GM19023 (cell line): ENCODE results near the gene KCP.

Experiments used
- ATAC-seq: cut with Tn5 transposase; IDR thresholded peaks from one replicate; pipeline ENCODE4 v1.9.1; 2021; ENCODE audit warnings: mild to moderate bottlenecking, moderate library complexity; ENCODE audit not compliant: unreplicated experiment

Gene KCP

GRCh38 chr7:128939075-128939860 lies 28.8 kb upstream of the KCP start:
- ATAC-seq: peak; percentile 18

GRCh38 chr7:128938544-128939074 lies 28.1 kb upstream of the KCP start:
- ATAC-seq: peak; percentile 7

DNA sequence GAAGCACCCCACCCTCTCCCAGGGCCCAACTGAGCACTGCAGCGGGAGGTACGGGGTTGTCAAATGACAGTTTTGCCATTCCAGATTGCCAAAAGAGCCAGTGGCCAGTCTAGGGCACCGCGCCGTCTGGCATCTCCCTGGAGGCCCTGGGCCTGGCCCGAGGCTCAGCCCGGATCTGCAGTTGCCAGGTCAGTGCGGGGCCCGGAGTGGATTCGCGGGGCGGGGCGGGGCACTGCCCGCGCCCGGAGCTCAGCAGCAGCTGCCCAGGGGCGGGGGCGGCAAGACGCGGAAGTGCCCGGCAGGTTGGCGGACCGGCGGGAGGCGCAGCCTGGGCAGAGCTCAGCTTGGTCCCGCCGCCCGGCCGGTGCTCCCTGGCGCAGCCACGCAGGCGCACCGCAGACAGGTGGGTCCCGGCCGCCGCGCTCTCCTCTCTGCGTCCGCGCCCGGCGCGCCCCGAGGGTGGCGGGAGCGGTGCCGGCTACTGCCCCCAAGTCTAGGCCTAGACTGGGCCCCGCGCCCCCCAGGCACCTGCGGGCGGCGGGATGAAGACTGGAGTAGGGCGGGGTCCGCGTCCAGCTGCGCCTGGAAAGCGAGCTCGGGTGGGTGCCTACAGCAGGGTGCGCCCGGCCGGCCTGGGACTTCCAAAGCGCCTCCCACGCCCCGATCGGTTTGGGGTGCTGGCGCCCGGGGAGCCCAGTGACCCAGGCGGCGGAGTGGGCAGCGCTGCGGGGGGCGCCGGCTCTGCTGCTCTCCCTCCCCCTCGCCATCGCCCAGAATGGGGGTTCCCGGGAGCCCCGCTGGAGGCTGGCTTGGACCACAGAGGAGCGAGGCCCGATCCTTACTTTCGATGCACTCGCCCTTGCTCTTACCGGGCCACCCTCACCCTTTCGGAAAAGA lies 27.4 kb upstream of the KCP start, which contains the start of gene IRF5:
TSS of gene IRF5 (plus strand) at position 281 of the 897 bp plus-strand sequence. CDS start 4,155 bp downstream, outside the sequence.
- ATAC-seq: no peak

GRCh38 chr7:128937271-128937646 lies 26.8 kb upstream of the KCP start:
- ATAC-seq: no peak

DNA sequence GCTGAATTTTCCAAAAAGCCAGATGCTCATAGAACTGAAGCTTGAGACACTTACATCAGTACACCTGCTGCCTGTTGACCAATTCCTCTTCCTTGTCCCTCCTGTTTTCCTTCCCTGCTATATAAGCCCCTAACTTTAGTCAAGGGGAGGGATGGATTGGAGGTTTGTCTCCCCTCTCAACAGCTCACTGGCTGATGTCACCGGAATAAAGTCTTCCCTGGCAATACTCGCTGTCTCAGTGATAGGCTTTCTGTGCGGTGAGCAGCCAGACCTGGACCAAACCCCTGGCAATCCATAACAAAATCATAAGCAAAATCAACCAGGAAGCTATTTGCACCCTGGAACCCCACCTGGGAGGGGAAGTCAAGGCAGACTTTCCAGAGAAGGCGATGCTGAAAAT lies 26.3 kb upstream of the KCP start:
- ATAC-seq: no peak

DNA sequence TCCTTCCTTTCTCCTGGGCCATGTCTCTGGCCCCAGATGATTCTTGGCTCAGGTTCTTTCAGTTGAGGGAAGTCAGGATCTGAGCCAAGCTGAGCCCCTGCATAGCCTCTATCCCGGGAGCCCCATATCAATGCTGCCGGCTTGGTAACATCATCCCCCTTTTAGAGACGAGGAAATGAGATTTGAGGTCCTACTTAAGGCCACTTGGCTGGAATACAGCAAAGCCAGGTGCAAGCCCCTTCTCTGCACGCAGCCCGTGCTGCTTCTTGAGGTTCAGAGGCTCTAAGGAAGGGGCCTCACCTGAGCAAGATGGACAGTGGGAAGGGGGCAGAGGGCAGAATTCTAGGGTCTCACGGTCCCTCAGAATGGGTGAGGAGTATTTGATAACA lies 24.8 kb upstream of the KCP start:
- no peak for ATAC-seq

GRCh38 chr7:128934361-128935341 lies 24.1 kb upstream of the KCP start:
- ATAC-seq: peak; percentile 41

GRCh38 chr7:128933180-128933891 lies 22.8 kb upstream of the KCP start:
- ATAC-seq: peak; percentile 19

DNA sequence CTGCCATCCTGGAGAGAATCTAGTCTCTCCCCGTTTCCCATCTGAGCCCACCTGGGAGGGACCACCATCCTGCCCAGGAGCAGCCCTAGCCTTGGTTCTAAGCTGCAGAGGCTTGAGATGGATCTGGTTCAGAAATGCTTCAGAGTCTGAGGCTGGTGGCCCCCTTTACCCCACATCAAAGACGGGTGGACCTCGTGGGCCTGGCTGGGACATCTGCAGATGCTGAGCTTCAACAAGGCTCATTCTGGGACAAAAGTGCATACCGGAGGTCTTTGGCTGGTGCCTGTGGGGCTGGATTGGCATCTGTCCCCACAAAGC lies 22.3 kb upstream of the KCP start:
- no peak for ATAC-seq

- no peak for ATAC-seq
Measured at GRCh38 chr7:128931965-128932861, 21.7 kb upstream of the KCP start.

- ATAC-seq: no peak
Measured at GRCh38 chr7:128931190-128931798, 20.8 kb upstream of the KCP start.

DNA sequence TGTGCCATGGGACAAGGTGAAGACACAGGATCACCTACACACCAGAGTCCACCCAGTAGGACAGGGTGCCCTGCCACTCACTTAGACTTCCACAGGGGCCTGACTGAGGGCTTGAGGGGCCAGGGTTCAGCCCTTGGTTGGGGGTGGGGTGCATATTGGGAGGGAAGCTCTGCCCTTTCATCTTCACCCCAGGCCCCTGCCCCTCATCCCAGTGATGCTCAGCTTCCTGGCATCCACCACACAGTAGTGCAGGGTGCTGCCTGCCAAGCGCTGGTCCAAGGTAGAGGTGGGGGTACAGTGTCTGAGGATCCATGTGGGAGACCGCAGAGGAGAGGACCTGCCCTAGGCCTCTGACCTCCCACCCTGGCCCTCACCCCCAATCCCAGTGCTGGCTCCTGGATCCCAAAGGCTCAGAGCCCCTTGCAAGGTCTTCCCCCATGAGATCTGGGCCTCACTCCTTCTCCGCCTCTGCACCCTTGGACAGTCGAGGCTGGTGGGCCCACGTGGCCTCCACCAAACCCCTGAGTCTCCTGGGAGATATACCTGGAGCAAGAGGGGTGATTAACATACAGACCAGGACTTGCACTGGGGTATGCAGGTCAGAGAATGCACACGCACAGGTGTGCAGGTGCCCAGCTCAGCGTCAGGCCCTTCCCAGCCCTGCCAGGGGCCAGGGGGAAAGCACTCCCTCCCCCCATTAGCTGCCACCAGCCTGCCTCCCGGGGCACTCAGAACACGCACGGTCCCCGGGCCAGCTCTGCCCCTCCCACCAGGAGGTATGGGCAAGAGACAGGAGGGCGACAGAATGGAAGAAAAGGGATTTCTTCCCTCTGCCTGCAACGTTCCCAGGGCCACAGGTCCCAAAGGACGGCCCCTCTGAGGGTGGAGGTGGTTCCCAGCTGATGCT lies 18.6 kb upstream of the KCP start:
- no peak for ATAC-seq

DNA sequence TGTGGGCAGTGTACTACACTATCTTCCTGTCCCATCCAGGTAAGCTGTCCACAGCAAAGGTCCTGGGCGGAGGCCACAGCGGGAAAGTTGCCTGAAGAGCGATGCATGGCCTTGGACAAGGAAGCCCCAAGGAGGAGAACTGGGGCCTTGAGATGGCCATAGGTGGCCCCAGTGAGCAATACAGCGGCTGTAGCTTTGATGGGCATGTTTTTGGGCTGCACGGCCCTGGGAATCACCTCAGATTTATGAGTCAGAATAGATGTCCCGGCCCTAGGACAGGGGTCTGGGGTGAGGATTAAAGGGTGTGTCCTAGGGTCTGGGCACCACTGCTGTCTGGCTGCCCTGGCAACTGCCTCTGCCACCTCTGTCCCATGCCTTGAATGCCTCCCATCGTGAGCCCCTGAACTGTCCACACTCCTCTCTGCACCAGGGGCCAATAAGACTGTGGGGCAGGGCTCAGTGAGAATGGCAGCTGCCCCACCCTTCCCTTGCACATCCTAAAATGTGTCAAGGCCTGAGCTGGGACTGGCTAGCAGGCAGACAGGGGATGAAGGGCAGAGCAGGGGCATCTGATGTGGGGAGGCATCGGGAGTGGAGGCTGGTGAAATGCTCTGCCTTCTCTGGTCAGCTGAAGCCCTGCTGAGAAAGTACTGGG lies 17.8 kb upstream of the KCP start:
- ATAC-seq: no peak

DNA sequence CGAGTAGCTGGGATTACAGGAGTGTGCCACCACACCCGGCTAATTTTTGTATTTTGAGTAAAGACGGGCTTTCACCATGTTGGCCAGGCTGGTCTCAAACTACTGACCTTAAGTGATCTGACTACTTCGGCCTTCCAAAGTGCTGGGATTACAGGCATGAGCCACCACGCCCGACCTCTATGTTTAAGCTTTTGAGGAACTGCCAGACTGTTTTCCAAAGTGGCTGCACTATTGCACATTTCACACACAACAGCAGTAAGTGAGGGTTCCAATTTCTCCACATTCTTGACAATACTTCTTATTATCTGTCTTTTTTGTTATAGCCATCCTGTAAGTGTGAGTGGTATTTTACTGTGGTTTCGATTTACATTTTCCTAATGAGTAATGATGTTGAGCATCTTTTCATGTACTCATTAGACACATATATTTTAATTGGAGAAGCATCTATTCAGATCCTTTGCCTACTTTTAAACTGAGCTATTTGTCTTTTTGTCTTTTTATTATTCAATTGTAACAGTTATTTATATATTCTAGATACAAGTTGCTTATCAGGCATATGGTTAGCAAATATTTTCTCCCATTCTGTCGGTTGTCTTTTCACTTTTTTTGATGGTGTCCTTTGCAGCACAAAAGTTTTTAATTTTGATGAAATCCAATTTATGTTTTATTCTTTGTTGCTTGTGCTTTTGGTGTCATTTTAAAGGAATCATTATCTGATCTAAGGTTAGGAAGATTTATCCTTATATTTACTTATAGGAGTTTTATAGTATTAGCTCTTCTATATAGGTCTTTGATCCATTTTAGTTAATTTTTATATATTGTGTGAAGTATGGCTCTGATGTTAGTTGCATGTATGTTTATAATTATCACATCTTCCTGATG lies 14.4 kb upstream of the KCP start:
- no peak for ATAC-seq

DNA sequence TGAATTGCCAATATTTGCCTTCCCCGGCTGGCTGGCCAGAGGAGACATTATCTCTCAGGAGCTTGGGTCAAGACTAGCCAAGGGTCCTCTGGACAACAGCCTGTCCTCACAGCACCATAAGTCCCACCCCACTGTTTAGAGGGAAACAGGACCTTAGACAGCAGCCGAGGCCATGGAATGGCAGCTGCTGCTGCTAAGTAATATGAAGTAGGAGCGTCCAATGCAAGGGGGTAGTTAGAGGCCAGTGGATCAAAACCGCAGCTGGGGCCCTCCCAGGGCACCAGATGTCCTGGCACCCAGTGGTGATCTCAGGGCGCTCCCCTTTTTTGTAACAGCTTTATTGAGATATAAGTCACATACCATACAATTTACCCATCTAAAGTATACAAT lies 12.9 kb upstream of the KCP start:
- no peak for ATAC-seq
